SK-N-SH (cell line): ENCODE measurements around the gene PYGB. TPM values are rescaled to one million over a fixed set of nuclear protein-coding genes. Genes with fewer than 3 reads are reported as not detected.

Experiments
- CTCF ChIA-PET: fragments of 300-600, 350-600 bp; formaldehyde crosslinking; extraction: SDS; loops from one replicate; lab custom pipeline; 2021; lab: Yijun Ruan, JAX
- POLR2A ChIA-PET: fragments of 350-600 bp; sonication (Branson Sonifier 250); formaldehyde crosslinking; extraction: SDS; loops from one replicate; lab custom pipeline; 2020; ENCODE audit warnings: antibody characterized with exemption, inconsistent platforms; lab: Yijun Ruan, JAX
- DNase-seq: peaks from one replicate; pipeline ENCODE4 v3.0.0; 2012
- H2AFZ ChIP-seq: fragments of 200-600 bp; sonication (generic); 2 replicates; pipeline ENCODE4 v1.8.1; 2016; ENCODE audit warnings: antibody characterized with exemption, mild to moderate bottlenecking, low read depth
- H3F3A ChIP-seq: fragments of 200-600 bp; sonication (generic); replicated peaks from 2 replicates; pipeline ENCODE3; 2016; ENCODE audit warnings: antibody characterized with exemption, mild to moderate bottlenecking; ENCODE audit not compliant: insufficient read depth
- H3K27ac ChIP-seq, 2 experiments: fragments of 200-500 bp in 1 of 2; fragments of 200-600 bp in 1 of 2; sonication (Bioruptor generic) in 1 of 2; sonication (generic), shearing (Covaris generic) in 1 of 2; 2 replicates each; pipeline versions ENCODE4 v1.5.1 to v1.6.1; 2014 to 2016; ENCODE audit warnings: low read depth in 2 of 2, inconsistent platforms in 1 of 2, low read length in 1 of 2, mild to moderate bottlenecking in 1 of 2, mixed read lengths in 1 of 2
- H3K27me3 ChIP-seq: fragments of 200-600 bp; sonication (generic), shearing (Covaris generic); 2 replicates; pipeline ENCODE4 v1.6.1; 2016; ENCODE audit warnings: mixed run types; ENCODE audit not compliant: insufficient read depth
- H3K36me3 ChIP-seq, 2 experiments: fragments of 200-500 bp in 1 of 2; fragments of 200-600 bp in 1 of 2; sonication (Bioruptor generic) in 1 of 2; sonication (generic) in 1 of 2; replicated peaks in 1 of 2; 2 replicates each; pipeline versions ENCODE3 to v1.5.1; 2014 to 2016; ENCODE audit warnings: low read length in 1 of 2, mild to moderate bottlenecking in 1 of 2; ENCODE audit not compliant: insufficient read depth in 2 of 2, control insufficient read depth in 1 of 2
- H3K4me1 ChIP-seq, 2 experiments: fragments of 200-500 bp in 1 of 2; fragments of 200-600 bp in 1 of 2; sonication (Bioruptor generic) in 1 of 2; sonication (generic), shearing (Covaris generic) in 1 of 2; 2 replicates each; pipeline versions ENCODE4 v1.5.1 to v1.6.1; 2014 to 2016; ENCODE audit warnings: low read depth in 1 of 2, low read length in 1 of 2, mixed run types in 1 of 2; ENCODE audit not compliant: insufficient read depth in 2 of 2, control insufficient read depth in 1 of 2
- H3K4me2 ChIP-seq: fragments of 200-600 bp; sonication (generic), shearing (Covaris generic); 2 replicates; pipeline ENCODE4 v1.6.1; 2017; ENCODE audit warnings: mixed run types
- H3K4me3 ChIP-seq, 2 experiments: fragments of 200-500 bp in 1 of 2; fragments of 200-600 bp in 1 of 2; sonication (Bioruptor generic) in 1 of 2; sonication (generic), shearing (Covaris generic) in 1 of 2; 2 replicates each; pipeline versions ENCODE4 v1.5.1 to v1.8.1; 2014 to 2016; ENCODE audit warnings: low read depth in 2 of 2, inconsistent platforms in 1 of 2, low read length in 1 of 2, mild to moderate bottlenecking in 1 of 2, mixed read lengths in 1 of 2, moderate library complexity in 1 of 2
- H3K79me2 ChIP-seq: fragments of 200-600 bp; sonication (generic); 2 replicates; pipeline ENCODE4 v1.8.1; 2017; ENCODE audit warnings: mild to moderate bottlenecking; ENCODE audit not compliant: insufficient read depth
- H3K9ac ChIP-seq: fragments of 200-600 bp; sonication (generic); 2 replicates; pipeline ENCODE4 v1.6.1; 2017; ENCODE audit warnings: mixed run types
- H3K9me2 ChIP-seq: fragments of 200-600 bp; sonication (generic); 2 replicates; pipeline ENCODE4 v1.6.1; 2017; ENCODE audit warnings: mixed run types
- H3K9me3 ChIP-seq: fragments of 200-600 bp; sonication (generic); 2 replicates; pipeline ENCODE4 v1.6.1; 2017; ENCODE audit warnings: mixed run types, mild to moderate bottlenecking, moderate library complexity
- H4K20me1 ChIP-seq: fragments of 200-600 bp; sonication (generic); 2 replicates; pipeline ENCODE4 v1.6.1; 2017; ENCODE audit warnings: mild to moderate bottlenecking, mixed run types; ENCODE audit not compliant: insufficient read depth
- ELF1 ChIP-seq: IDR thresholded peaks from 2 replicates; pipeline ENCODE4 v1.4.0; 2012
- FOSL2 ChIP-seq: IDR thresholded peaks from 2 replicates; pipeline ENCODE4 v1.4.0; 2012; ENCODE audit warnings: low read depth, mild to moderate bottlenecking, moderate library complexity, borderline replicate concordance
- FOXJ3 ChIP-seq: sonication (generic); formaldehyde crosslinking; IDR thresholded peaks from 2 replicates; pipeline ENCODE4 v1.5.1; 2020; ENCODE audit warnings: mild to moderate bottlenecking, missing genetic modification reagents
- FOXM1 ChIP-seq: IDR thresholded peaks from 2 replicates; pipeline ENCODE4 v1.4.0; 2012; ENCODE audit warnings: low read depth, mild to moderate bottlenecking
- JUND ChIP-seq: IDR thresholded peaks from 2 replicates; pipeline ENCODE4 v1.4.0; 2012
- RFX5 ChIP-seq: IDR thresholded peaks from 2 replicates; pipeline ENCODE4 v1.6.1; 2012; ENCODE audit warnings: mild to moderate bottlenecking, improper control_type of control experiment, low read length
- SMC3 ChIP-seq: IDR thresholded peaks from 2 replicates; pipeline ENCODE4 v1.6.1; 2012; ENCODE audit warnings: low read depth, low read length, improper control_type of control experiment
- TAF1 ChIP-seq: IDR thresholded peaks from 2 replicates; pipeline ENCODE4 v1.6.1; 2012; ENCODE audit warnings: low read depth, mild to moderate bottlenecking, low read length, moderate library complexity, borderline replicate concordance
- TCF12 ChIP-seq: IDR thresholded peaks from 2 replicates; pipeline ENCODE4 v1.4.0; 2012
- TEAD4 ChIP-seq: IDR thresholded peaks from 2 replicates; pipeline ENCODE4 v1.4.0; 2012; ENCODE audit warnings: mild to moderate bottlenecking, borderline replicate concordance; ENCODE audit not compliant: insufficient read depth
- YY1 ChIP-seq: IDR thresholded peaks from 2 replicates; pipeline ENCODE4 v1.4.0; 2012; ENCODE audit warnings: low read depth, mild to moderate bottlenecking
- WGBS: methylation state at CpG from one replicate; pipeline ENCODE4 v1.1.6; 2017; ENCODE audit warnings: low lambda C conversion rate; 5-methylcytosine and 5-hydroxymethylcytosine counted together
- polyA plus RNA-seq, 3 experiments: library from polyadenylated mRNA; depleted of rRNA; stranded (reverse); fragments of >200 nt; gene quantifications; 2 replicates each; pipeline ENCODE4 v1.2.3, GENCODE V29; 2012
- TF ChIP-seq, protein P1 (sequence below): fragments of 150-350 bp; IDR thresholded peaks from 2 replicates; pipeline ENCODE4 v1.6.1; 2016; ENCODE audit warnings: mild to moderate bottlenecking, low read depth, low read length
- TF ChIP-seq, protein P2 (sequence below): fragments of 150-350 bp; IDR thresholded peaks from 2 replicates; pipeline ENCODE4 v1.6.1; 2017; ENCODE audit warnings: antibody characterized with exemption, low read length, low read depth, borderline replicate concordance

Gene PYGB
- polyA plus RNA-seq, 1 of the 3 experiments (the other 2 are of a cell fraction), result 35.8 TPM

DNA sequence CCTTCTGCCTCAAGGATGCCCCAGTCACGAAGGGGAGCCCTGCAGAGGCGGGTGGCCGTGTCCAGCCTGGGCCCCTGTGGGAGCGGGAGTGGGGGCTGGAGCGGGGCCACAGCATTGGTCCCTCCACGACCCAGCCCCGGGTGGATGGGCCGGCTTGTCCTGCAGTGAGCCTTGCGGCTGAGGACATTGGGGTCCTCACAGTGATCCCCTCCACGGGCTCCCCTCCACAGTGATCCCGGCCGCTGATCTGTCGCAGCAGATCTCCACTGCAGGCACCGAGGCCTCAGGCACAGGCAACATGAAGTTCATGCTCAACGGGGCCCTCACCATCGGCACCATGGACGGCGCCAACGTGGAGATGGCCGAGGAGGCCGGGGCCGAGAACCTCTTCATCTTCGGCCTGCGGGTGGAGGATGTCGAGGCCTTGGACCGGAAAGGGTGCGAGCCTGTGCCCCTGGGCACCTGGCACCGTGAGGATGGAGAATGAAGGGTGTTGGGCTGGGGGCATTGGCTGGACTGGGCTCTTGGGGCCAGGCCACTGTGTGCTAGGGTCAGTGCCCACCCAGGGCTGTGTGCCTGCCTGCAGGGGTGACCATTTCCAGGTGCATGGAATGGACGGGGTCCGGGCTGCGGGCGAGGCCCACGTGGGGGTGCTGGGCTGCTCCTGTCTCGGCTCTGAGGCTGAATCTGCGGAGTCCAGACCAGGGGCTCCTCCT is 44.4 kb downstream of the PYGB start:
- H4K20me1 ChIP-seq, result 0 out of 2 replicates have a peak, but pooled peaks cover 6% of the 10 kb centered on the region
- H3K79me2 ChIP-seq, result no peaks in the 10 kb centered on the region
- no peaks in the 10 kb centered on the region for H3K27me3 ChIP-seq
- H2AFZ ChIP-seq, result no peak overlapping the region
- H3K9me3 ChIP-seq, result no peaks in the 10 kb centered on the region
- no peak for TF ChIP-seq RFX5
- TF ChIP-seq TCF12, result no peak
- H3K4me1 ChIP-seq, result peaks cover 0 to 24% of the 10 kb centered on the region in 2 experiments; a peak in 1 of 4 replicates
- H3K9me2 ChIP-seq, result no peaks in the 10 kb centered on the region
- 96% methylated on average over 12 of the region's 35 CpGs for WGBS
- H3K9ac ChIP-seq, result no peak overlapping the region
- no peak for DNase-seq
- H3K27ac ChIP-seq, result no peak overlapping the region
- CTCF ChIA-PET, result interaction anchor here (1.8 to 5.1 kb wide), 3 partner anchors 23 to 107 kb away, joined by 6 to 104 read pairs (median 6); no protein-coding TSS in a partner anchor
- H3K36me3 ChIP-seq, result peaks cover 17 to 45% of the 10 kb centered on the region in 2 experiments
- H3F3A ChIP-seq, result peaks cover 11% of the 10 kb centered on the region
- POLR2A ChIA-PET, result no interaction called here
- no peak overlapping the region for H3K4me3 ChIP-seq
- H3K4me2 ChIP-seq, result no peak overlapping the region

DNA sequence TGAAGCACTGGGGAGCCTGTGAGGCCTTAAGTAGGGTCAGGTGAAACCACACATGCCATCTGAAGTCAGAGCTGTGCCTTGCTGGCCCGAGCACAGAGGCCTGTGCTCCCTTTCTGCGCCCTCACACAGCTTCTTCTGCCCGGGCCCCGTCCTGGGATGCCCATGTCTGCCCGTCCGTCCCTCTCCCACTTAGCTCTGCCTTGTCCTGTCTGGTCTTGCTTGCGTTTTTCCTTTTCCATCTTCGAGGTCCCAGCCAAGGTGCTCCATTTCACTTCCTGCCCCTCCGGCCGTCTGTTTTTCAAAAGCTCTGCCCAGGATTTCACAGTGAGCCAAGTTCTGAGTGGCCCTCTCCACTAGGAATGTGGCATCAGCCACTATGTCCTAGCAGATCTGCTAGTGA is 45.6 kb downstream of the PYGB start:
- Histone ChIP-seq H4K20me1 (0 out of 2 replicates have a peak, but pooled peaks cover 6% of the 10 kb centered on the region), H3K9me3 (no peaks in the 10 kb centered on the region), H3F3A (peaks cover 11% of the 10 kb centered on the region), H2AFZ (no peak overlapping the region), H3K9ac (no peak overlapping the region), H3K27ac (no peak overlapping the region), H3K4me3 (no peak overlapping the region), H3K36me3 (peaks cover 15 to 45% of the 10 kb centered on the region in 2 experiments), H3K27me3 (no peaks in the 10 kb centered on the region), H3K79me2 (no peaks in the 10 kb centered on the region), H3K4me1 (peaks cover 0 to 24% of the 10 kb centered on the region in 2 experiments; a peak in 1 of 4 replicates), H3K9me2 (no peaks in the 10 kb centered on the region), H3K4me2 (no peak overlapping the region)
- TF ChIP-seq TAF1 (no peak), RFX5 (no peak), FOSL2 (no peak), JUND (no peak), TEAD4 (no peak), FOXM1 (no peak), ELF1 (no peak), SMC3 (no peak), FOXJ3 (CRISPR knock-in tag) (no peak), YY1 (no peak)
- TF ChIP-seq, protein P1, sequence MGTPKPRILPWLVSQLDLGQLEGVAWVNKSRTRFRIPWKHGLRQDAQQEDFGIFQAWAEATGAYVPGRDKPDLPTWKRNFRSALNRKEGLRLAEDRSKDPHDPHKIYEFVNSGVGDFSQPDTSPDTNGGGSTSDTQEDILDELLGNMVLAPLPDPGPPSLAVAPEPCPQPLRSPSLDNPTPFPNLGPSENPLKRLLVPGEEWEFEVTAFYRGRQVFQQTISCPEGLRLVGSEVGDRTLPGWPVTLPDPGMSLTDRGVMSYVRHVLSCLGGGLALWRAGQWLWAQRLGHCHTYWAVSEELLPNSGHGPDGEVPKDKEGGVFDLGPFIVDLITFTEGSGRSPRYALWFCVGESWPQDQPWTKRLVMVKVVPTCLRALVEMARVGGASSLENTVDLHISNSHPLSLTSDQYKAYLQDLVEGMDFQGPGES, result no peak
- TF ChIP-seq, protein P2, sequence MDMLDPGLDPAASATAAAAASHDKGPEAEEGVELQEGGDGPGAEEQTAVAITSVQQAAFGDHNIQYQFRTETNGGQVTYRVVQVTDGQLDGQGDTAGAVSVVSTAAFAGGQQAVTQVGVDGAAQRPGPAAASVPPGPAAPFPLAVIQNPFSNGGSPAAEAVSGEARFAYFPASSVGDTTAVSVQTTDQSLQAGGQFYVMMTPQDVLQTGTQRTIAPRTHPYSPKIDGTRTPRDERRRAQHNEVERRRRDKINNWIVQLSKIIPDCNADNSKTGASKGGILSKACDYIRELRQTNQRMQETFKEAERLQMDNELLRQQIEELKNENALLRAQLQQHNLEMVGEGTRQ, result no peak
- WGBS, result 79% methylated on average over 10 of the region's 10 CpGs
- ChIA-PET POLR2A (interaction anchor here (1.1 kb wide), 1 partner anchor 114 kb away, joined by 3 read pairs; the partner anchor contains the start of gene GINS1), CTCF (interaction anchor here (0.7 to 5.1 kb wide), 18 partner anchors 10 to 162 kb away, joined by 3 to 104 read pairs (median 6); partner anchors contain the start of gene GINS1)
- no peak for DNase-seq
